Measurements from ENCODE around the gene ANKMY1.

The ANKMY1 gene

GRCh38 chr2:240594511-240595380 lies 37.0 kb upstream of the ANKMY1 start:
- no peak for DNase-seq (ENCODE audit: low read depth)

DNA sequence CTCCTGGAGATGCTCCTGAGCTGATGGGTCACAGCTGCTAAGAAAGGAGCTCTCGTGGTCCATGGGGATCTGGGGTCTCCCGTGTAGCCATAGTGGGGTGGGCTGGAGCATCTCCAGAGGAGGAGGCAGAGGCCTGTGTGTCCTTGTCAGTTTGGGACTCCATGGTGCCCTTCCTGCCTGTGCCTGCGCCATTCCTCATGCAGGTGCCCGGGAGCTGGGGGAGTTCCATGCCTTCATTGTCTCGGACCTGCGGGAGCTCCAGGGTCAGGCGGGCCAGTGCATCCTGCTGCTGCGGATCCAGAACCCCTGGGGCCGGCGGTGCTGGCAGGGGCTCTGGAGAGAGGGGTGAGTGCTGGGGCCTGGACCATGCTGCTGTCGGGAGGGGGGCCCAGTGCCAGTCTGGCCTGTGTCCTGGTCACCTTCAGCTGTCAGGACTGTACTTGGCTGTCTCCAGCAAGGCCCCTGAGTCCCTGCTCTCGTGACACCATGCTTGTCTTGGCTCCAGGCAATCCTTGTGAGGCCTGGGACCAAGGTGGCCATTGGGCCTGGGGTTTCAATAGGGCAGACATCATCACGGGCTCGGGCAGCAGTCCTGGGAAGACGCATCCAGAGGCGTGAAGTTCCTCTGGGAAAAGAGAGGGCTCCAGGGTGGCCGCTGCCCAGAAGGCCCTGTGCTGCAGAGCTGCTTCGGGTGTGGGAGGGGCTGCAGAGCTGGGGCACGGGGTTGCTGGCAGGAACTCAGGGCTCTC lies 36.1 kb upstream of the ANKMY1 start:
- no peak for DNase-seq (ENCODE audit: low read depth)

DNA sequence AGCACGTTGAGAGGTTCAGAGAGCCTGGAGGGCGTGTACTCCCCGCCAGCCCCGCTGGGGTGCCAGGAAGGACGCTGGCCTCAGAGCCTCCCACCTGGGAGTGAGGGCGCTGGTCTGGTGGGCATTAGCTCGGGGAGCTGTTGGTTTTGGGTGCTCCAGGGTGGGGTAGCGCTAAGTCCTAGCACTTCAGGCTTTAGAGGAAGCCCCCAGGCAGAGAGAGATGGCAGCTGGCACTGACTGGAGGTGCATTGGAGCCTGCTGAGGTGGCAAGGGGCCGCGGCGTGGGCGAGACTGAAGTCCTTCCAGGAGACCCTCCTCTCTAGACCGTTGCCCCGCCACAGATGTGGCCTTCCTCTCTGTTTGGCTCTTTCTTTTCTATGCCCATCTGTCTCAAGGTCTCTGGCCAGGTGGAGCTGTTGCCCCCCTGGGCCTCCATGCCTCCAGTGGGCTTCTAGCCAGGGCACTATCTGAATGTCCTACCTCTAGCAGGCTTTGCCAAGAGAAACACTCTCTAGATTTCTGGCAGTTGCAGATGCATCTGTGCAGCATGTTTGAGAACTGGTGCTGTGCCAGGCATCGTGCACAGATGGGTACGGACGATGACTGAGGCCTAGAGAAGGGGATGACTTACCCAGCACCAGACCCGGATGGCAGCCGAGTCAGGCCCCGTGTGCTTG lies 35.4 kb upstream of the ANKMY1 start:
- DNase-seq (ENCODE audit: low read depth) = no peak

GRCh38 chr2:240591784-240592183 lies 34.0 kb upstream of the ANKMY1 start:
- DNase-seq (ENCODE audit: low read depth) = no peak

DNA sequence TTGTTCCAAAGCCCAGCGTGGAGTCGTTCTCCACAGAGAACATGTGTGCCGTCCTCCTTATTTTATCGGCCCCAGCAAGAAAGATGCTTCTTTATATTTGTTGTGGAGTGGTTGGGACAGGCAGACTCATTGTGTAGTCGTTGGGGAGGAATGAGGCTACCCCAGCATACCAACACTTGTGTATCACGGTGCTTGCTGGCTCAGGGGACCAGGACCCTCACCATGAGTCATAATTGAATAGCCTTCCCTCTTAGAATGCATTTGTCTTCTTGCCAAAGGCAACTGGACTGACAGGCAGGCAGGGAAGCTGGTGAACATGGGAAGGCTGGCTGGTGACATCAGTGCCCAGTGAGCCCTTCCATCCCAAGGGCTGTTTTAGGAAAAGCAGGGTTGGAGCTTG lies 33.4 kb upstream of the ANKMY1 start:
- DNase-seq (ENCODE audit: low read depth) = no peak

- no peak for DNase-seq (ENCODE audit: low read depth)
These were observed 32.9 kb upstream of the ANKMY1 start for GRCh38 chr2:240590681-240591111.

DNA sequence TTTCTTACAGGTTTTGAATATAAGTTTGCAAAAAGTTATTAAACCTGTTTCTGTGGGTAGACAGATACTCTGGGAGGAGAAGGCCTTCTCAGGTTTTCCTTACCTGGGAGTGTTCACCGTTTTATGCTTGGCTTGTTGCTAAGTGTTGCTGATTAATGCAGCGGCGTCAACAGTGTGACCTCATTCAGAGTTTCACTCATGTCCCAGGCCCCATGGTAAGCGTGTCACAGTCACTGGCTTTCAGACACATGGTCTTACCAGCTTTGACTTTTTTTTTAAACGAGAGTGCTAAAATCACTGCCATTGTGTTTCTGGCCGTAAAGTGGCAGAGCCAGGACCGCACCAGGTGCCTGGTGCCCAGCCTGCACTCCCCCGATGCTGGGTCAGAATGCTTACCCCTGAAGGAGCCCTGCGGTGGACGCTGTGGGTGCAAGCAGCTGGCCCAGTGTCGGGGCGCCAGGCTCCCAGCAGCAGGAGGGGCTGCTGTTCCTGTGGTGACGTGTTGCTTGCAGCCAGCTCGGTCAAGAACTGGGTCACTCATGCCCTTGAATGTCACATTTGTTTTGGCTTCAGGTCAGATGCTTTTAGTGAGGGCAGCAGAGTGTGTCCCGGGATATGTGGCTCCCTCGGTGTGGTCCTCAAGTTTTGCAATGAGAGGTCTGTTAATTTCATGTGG lies 32.2 kb upstream of the ANKMY1 start:
- DNase-seq (ENCODE audit: low read depth) = no peak

DNA sequence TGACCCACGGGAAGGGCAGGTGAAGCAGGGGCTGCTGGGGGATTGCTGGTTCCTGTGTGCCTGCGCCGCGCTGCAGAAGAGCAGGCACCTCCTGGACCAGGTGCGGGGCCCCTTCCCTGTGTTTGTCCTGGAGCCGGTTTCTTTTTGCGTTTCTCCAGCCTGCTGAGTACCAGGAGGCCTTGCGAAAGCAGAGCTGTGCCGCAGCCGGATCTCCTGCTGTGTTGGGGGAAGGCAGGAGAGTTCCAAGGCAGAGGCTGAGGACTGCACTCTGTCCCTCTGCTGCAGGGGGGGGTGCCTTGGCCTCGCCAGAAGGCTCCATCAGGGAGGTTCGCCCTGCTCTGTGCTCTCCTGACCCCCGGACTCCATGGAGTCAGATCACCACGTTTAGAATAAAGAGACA lies 31.6 kb upstream of the ANKMY1 start:
- DNase-seq (ENCODE audit: low read depth) = no peak

DNA sequence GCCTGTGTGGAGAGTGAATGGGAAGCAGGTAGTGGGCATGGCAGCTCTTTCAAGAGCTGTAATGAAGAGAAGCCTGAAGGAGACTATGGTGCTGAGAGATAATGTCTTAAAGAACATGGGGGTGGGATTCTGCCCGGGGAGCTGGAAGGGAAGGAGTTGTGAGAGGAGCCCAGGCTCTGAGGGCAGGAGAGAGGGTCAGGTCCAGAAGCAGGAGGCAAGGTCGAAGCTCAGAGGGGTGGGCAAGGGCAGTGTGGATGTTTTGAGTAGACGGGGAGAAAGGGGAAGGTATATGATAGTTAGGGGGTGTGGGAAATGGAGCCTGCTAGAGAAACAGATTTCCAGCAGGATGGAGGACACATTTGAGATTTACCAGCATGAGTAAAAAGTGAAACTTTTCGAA lies 30.9 kb upstream of the ANKMY1 start:
- no peak for DNase-seq (ENCODE audit: low read depth)

GRCh38 chr2:240588006-240588655 lies 30.3 kb upstream of the ANKMY1 start:
- DNase-seq (ENCODE audit: low read depth) = no peak

GRCh38 chr2:240586919-240587800 lies 29.4 kb upstream of the ANKMY1 start:
- DNase-seq (ENCODE audit: low read depth) = peak; percentile 45

- DNase-seq (ENCODE audit: low read depth) = peak; percentile 96
These were observed 28.6 kb upstream of the ANKMY1 start, which contains the start of gene CAPN10 for GRCh38 chr2:240586198-240586918. Gene CAPN10 (plus strand): TSS chr2:240586734. CDS start chr2:240586912, 178 bp downstream.

DNA sequence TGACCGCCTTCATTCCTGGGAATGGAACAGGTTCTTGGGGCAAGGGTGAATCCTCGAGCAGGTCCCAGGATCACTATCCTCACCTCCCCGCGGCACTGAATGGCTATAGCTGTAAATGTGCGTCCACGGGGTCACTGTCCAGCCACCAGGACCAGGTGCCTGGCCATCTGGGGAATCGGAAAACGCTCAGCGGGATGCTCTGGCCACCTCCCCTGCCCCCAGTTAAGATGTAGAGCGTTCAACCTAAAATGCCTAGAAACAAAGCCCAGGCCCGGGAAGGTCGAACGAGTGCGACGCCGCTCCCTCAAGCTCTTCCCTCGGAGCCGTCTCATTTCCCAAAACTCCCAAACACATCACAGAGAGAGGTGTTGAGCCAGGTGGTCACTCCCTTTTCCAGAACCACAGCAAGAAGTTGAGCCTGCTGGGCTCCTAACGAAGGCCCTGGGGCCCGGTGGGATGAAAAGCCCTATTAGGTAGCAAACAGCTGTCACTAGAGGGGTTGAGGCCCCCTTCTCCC lies 28.0 kb upstream of the ANKMY1 start:
- no peak for DNase-seq (ENCODE audit: low read depth)

DNA sequence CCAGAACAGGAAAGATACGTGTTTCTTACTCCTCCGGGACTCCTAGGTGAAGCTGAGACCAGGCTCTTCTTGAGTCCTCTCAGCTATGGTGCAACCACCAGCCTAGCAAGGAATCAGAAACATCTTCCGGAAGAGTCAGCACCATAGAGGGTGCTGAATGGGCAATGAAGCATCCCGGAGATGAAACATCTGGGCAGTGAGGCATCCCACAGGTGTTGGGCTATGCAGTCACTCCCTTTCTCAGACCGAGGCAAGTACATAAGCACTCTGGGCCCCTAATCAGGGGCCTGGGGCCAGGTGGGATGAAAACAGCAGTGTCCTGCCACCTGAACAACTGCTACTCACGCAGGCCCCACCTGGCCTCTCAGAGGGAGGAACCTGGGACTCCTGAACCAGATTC lies 27.3 kb upstream of the ANKMY1 start:
- no peak for DNase-seq (ENCODE audit: low read depth)

DNA sequence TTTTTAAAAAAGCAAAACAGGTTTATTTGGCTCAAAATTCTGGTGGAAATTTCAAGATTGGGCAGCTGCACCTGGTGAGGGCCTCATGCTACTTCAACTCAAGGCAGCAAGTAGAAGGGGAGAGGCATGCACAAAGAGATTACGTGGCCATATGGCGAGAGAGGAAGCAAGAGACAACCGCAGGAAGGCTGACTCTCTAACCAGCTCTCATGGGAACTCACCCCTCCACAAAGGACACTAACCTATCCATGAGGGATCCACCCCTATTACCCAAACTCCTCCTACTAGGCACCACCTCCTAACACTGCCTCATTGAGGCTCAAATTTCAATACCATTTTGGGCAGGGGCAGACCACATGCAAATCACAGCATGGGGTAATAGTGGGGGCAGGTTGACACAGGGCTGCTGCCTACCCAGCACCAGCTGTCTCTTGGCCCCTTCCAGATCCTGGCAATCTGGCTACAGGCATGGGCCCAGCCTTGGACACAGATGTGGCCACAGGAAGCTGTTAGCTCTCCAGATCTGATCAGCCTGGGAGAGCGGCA lies 26.8 kb upstream of the ANKMY1 start:
- no peak for DNase-seq (ENCODE audit: low read depth)

DNA sequence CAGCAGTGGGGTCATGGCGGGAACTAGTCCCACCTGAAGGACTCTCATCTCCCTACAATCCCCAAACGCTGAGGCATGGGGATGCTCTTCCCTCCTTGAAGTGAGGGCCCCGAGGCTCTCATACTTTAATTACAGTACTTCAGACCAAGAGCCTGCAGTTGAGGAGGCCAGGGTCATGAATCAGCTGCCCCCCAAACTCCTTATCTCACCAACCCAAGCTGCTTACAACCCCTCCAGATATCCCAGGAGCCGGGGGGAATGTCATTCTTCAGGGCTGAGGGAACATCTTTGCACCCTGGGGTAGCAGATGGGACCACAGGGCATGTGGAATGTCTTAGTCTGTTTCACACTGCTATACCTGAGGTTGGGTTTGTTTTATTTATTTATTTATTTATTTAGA lies 26.0 kb upstream of the ANKMY1 start:
- DNase-seq (ENCODE audit: low read depth) = no peak

GRCh38 chr2:240582781-240583180 lies 25.0 kb upstream of the ANKMY1 start:
- DNase-seq (ENCODE audit: low read depth) = no peak

DNA sequence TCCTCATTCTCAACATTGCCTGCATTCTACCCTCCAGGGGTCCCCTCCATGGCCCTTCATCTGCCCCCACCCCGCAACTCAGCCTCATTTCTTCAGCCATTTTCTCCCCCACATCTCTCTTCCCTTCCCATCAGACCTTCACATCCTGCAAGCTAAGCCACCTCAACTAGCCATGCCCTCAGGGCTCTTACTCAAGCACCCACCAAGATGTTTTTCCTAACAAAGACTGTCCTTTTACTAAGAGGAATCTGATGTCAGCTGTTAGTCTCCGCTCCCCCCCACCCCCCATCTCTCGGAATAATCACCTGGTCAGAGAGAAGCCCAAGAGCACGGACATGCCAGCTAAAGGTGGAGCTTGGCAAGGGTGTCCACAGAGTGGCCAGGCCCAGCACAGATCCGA lies 24.0 kb upstream of the ANKMY1 start:
- DNase-seq (ENCODE audit: low read depth) = no peak
